Vagina (tissue), 2 donors: ENCODE measurements around the gene KEL. TPM values are rescaled to one million over a fixed set of nuclear protein-coding genes. Genes with fewer than 3 reads are reported as not detected.

Experiments used
- DNase-seq, 2 donors: peaks; one replicate each; pipeline ENCODE4 v3.0.0-alpha.2; 2017; ENCODE audit errors: extremely low spot score in 2 of 2
- H3K27ac ChIP-seq: fragments of 200-600 bp; sonication (generic); one replicate; pipeline ENCODE4 v1.5.1; 2019
- H3K27me3 ChIP-seq: fragments of 200-600 bp; sonication (generic); one replicate; pipeline ENCODE4 v1.5.1; 2019
- H3K36me3 ChIP-seq, 2 donors: fragments of 200-600 bp; sonication (generic); one replicate each; pipeline ENCODE4 v1.5.1; 2017 to 2019
- H3K4me1 ChIP-seq: fragments of 200-600 bp; sonication (generic); one replicate; pipeline ENCODE4 v1.5.1; 2019
- H3K4me3 ChIP-seq, 2 donors: fragments of 200-600 bp; sonication (generic); 1 replicate in 1 of 2; 2 replicates in 1 of 2; pipeline ENCODE4 v1.5.1; 2016 to 2019
- H3K9me3 ChIP-seq: fragments of 200-600 bp; sonication (generic); one replicate; pipeline ENCODE4 v1.5.1; 2019
- CTCF ChIP-seq, 3 experiments: fragments of 450-650 bp in 2 of 3; fragments of 200-600 bp in 1 of 3; sonication (generic) in 1 of 3; IDR thresholded peaks; one replicate each; pipeline ENCODE4 v1.5.1; 2017 to 2019; ENCODE audit warnings: antibody characterized with exemption in 3 of 3, mild to moderate bottlenecking in 2 of 3, moderate library complexity in 2 of 3
- POLR2A ChIP-seq, 2 donors: fragments of 450-650 bp; IDR thresholded peaks; one replicate each; pipeline ENCODE4 v1.6.1; 2017; ENCODE audit warnings: antibody characterized with exemption in 2 of 2, mild to moderate bottlenecking in 2 of 2, moderate library complexity in 2 of 2
- POLR2AphosphoS5 ChIP-seq, 2 donors: sonication (generic); formaldehyde crosslinking; IDR thresholded peaks; one replicate each; pipeline ENCODE4 v1.9.0; 2017; ENCODE audit warnings: antibody characterized with exemption in 2 of 2, mild to moderate bottlenecking in 2 of 2, low read depth in 1 of 2; ENCODE audit not compliant: insufficient read depth in 1 of 2
- intact Hi-C: fragments of 100-400 bp; cut with DNase I; formaldehyde crosslinking; loops from one replicate; pipeline ENCODE4 v1.15.1; 2023
- total RNA-seq: library from RNA; depleted of rRNA; stranded (reverse); fragments of >200 nt; gene quantifications from one replicate; pipeline ENCODE4 v1.2.3, GENCODE V29; 2016

KEL gene
- total RNA-seq, 1 donor from 2014 or later = 2.2 TPM

- intact Hi-C loops = no loop called here
- H3K9me3 ChIP-seq = no peaks in the 10 kb centered on the region
- peaks cover 9% of the 10 kb centered on the region for H3K4me1 ChIP-seq
- no peak within 1 kb of the TSS for H3K27ac ChIP-seq
- no peaks in the 10 kb centered on the region for H3K27me3 ChIP-seq
- TF ChIP-seq CTCF (IDR thresholded peaks at IDR 0.05) (no peak), POLR2A (IDR thresholded peaks at IDR 0.05) (no peak), POLR2AphosphoS5 (IDR thresholded peaks at IDR 0.05; ENCODE audit: insufficient read depth in 1 of 2, low read depth in 1 of 2) (no peak)
- DNase-seq = no peak
- H3K4me3 ChIP-seq = no peak within 1 kb of the TSS
- H3K36me3 ChIP-seq = no peaks in the 10 kb centered on the region
These were observed 22.8 kb downstream of the KEL start, which contains the start of gene LLCFC1 for GRCh38 chr7:142939226-142939910. TSS of gene LLCFC1 (plus strand) at chr7:142939484. CDS start at chr7:142939622, 138 bp downstream.

- Histone ChIP-seq H3K4me3 (no peak overlapping the region), H3K27me3 (no peaks in the 10 kb centered on the region), H3K36me3 (no peaks in the 10 kb centered on the region), H3K4me1 (peaks cover 9% of the 10 kb centered on the region), H3K27ac (no peak overlapping the region), H3K9me3 (no peaks in the 10 kb centered on the region)
- DNase-seq = no peak
- no peak for TF ChIP-seq CTCF (IDR thresholded peaks at IDR 0.05)
- no peak for TF ChIP-seq POLR2A (IDR thresholded peaks at IDR 0.05)
- TF ChIP-seq POLR2AphosphoS5 (IDR thresholded peaks at IDR 0.05; ENCODE audit: insufficient read depth in 1 of 2, low read depth in 1 of 2) = no peak
- intact Hi-C loops = no loop called here
These were observed 23.6 kb downstream of the KEL start for GRCh38 chr7:142938611-142939010.

- no peaks in the 10 kb centered on the region for H3K36me3 ChIP-seq
- no peaks in the 10 kb centered on the region for H3K27me3 ChIP-seq
- H3K27ac ChIP-seq = no peak overlapping the region
- no peak overlapping the region for H3K4me3 ChIP-seq
- no peaks in the 10 kb centered on the region for H3K9me3 ChIP-seq
- intact Hi-C loops = no loop called here
- DNase-seq = no peak
- no peak for TF ChIP-seq POLR2AphosphoS5 (IDR thresholded peaks at IDR 0.05; ENCODE audit: insufficient read depth in 1 of 2, low read depth in 1 of 2)
- no peak for TF ChIP-seq POLR2A (IDR thresholded peaks at IDR 0.05)
- no peak for TF ChIP-seq CTCF (IDR thresholded peaks at IDR 0.05)
- H3K4me1 ChIP-seq = no peaks in the 10 kb centered on the region
These were observed 26.1 kb downstream of the KEL start for GRCh38 chr7:142935941-142936565.

- TF ChIP-seq POLR2AphosphoS5 (IDR thresholded peaks at IDR 0.05; ENCODE audit: insufficient read depth in 1 of 2, low read depth in 1 of 2) (no peak), POLR2A (IDR thresholded peaks at IDR 0.05) (no peak), CTCF (IDR thresholded peaks at IDR 0.05) (no peak)
- H3K4me3 ChIP-seq = no peak overlapping the region
- no peak overlapping the region for H3K27ac ChIP-seq
- H3K36me3 ChIP-seq = no peaks in the 10 kb centered on the region
- intact Hi-C loops = no loop called here
- H3K9me3 ChIP-seq = no peaks in the 10 kb centered on the region
- H3K27me3 ChIP-seq = no peaks in the 10 kb centered on the region
- H3K4me1 ChIP-seq = no peaks in the 10 kb centered on the region
- DNase-seq = peak in 1 of 2 donors; percentile 70
These were observed 28.1 kb downstream of the KEL start for GRCh38 chr7:142934056-142934455.

- Histone ChIP-seq H3K27ac (no peak within 1 kb of the TSS), H3K9me3 (no peaks in the 10 kb centered on the region), H3K4me1 (no peaks in the 10 kb centered on the region), H3K4me3 (no peak within 1 kb of the TSS), H3K27me3 (no peaks in the 10 kb centered on the region), H3K36me3 (no peaks in the 10 kb centered on the region)
- no peak for TF ChIP-seq POLR2AphosphoS5 (IDR thresholded peaks at IDR 0.05; ENCODE audit: insufficient read depth in 1 of 2, low read depth in 1 of 2)
- TF ChIP-seq CTCF (IDR thresholded peaks at IDR 0.05) = no peak
- no peak for TF ChIP-seq POLR2A (IDR thresholded peaks at IDR 0.05)
- intact Hi-C loops = no loop called here
- peak in 1 of 2 donors; percentile 52 for DNase-seq
These were observed 28.5 kb downstream of the KEL start, which contains the start of gene TRPV5 for GRCh38 chr7:142933624-142934023. TSS of gene TRPV5 (minus strand) at chr7:142933746. CDS start at chr7:142933459, 287 bp downstream.
